Kidney capillary endothelial cell (primary cell): ENCODE measurements around the gene FANCM.

Experiments
- DNase-seq: peaks from one replicate; pipeline ENCODE4 v3.0.0-alpha.2; 2018; ENCODE audit warnings: low spot score

Gene FANCM

DNA sequence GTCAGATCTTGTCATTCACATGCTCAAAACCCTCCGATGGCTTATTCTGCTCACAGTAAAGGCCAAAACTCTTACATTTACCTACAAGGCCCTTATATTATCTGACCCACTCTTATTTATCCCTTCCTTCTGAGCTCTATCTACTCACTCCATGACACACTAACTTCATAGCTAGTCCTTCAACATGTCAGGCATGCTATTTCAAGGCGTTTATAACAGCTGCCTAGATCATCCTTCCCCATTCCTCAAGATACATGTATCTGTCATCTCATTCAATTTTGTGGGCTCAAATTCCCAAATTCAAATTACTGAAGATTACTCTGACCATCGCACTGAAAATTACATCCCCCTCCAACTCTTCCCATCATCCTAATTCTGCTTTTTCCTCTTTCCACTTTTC is 110.4 kb downstream of the FANCM start:
- no peak for DNase-seq

DNA sequence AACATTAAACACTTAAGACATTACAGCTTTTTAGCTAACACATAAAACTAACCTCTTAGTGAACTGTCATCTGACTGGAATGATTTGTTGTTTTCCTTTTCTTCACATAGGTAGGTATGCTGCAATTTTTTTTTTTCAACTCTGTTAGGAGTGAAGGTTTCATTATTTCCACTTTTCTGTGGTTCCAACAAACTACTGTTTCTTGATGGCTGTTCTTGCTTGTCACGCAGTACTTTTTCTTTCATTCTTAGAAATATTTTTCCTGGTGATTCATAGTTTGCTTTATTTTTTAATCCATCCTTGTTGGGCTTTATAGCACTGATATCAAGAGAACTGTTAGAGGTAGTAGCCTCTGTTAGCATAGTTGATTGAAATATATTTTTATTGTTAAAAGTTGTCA is 111.0 kb downstream of the FANCM start:
- no peak for DNase-seq

DNA sequence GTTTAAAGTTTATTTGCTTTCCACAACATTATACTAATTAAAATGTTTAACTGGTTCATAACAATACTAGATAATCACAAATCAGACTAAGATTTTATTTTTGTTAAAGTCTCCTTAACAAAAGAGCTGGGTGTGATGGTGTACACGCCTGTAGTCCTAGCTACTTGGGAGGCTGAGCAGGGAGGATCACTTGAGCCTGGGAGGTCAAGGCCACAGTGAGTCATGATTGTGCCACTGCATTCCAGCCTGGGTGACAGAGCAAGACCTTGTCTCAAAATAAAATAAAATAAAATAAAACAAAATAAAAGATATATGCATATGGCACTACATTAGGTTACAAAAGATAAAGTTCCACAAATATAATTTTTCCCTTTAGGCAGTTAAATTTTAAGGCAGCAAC is 111.7 kb downstream of the FANCM start:
- no peak for DNase-seq

DNA sequence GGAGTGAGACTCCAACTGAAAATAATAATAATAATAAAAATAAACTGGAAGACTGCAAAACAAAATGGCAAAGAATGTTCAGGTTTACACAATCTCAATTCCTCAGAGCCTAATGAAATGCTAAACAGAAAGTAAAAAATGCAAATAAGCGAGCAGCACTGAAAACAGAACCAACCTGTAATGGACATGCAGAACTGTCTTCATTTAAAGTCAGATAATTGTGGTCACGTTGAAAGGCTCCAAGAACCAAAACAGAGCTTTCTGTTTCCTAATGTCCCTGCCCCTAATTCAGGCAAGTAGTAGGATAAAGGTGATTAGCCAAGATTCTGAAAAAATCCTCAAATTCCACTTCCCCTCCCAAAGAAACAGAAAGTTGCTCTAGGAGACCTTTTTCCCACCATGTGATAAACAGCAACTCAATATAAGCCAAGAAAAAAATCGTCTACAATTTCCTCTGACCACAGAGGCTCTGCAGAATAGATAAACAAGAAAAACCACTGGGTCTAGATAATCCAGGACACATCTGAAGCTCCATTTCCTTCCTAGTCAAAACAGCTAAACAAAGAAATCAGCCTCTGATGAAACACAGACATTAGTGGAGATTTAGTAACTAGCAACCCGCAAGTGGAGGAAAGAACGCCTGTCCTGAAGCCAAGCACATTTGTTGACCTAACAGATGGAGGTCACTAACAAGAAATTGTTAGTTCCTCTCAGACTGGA is 114.3 kb downstream of the FANCM start:
- peak; percentile 19 for DNase-seq
